H9 (cell line): ENCODE measurements around the gene TBC1D10B. TPM values are rescaled to one million over a fixed set of nuclear protein-coding genes. Genes with fewer than 3 reads are reported as not detected.

Experiments
- DNase-seq: peaks from one replicate; pipeline ENCODE4 v3.0.0-alpha.2; 2017
- H2AFZ ChIP-seq: one replicate; pipeline ENCODE4 v1.6.1; 2013; ENCODE audit warnings: mild to moderate bottlenecking, low read length, control low read depth, moderate library complexity
- H2AK5ac ChIP-seq: 2 replicates; pipeline ENCODE4 v1.6.1; 2013; ENCODE audit warnings: low read length, control low read depth, mixed read lengths; ENCODE audit not compliant: insufficient read length
- H2BK120ac ChIP-seq: one replicate; pipeline ENCODE4 v1.6.1; 2013; ENCODE audit warnings: low read depth, mild to moderate bottlenecking, low read length, control low read depth, inconsistent platforms; ENCODE audit not compliant: poor library complexity, severe bottlenecking
- H2BK12ac ChIP-seq: 2 replicates; pipeline ENCODE4 v1.6.1; 2013; ENCODE audit warnings: low read length, control low read depth, mixed read lengths, low read depth; ENCODE audit not compliant: insufficient read length
- H2BK15ac ChIP-seq: 2 replicates; pipeline ENCODE4 v1.6.1; 2013; ENCODE audit warnings: low read depth, low read length, control low read depth
- H2BK20ac ChIP-seq: one replicate; pipeline ENCODE4 v1.6.1; 2013; ENCODE audit warnings: low read depth, mild to moderate bottlenecking, low read length, control low read depth, inconsistent platforms; ENCODE audit not compliant: poor library complexity, severe bottlenecking
- H2BK5ac ChIP-seq: 2 replicates; pipeline ENCODE4 v1.6.1; 2013; ENCODE audit warnings: low read length, control low read depth, mixed read lengths; ENCODE audit not compliant: insufficient read length
- H3K14ac ChIP-seq: 2 replicates; pipeline ENCODE4 v1.6.1; 2013; ENCODE audit warnings: low read length, control low read depth; ENCODE audit not compliant: insufficient read depth
- H3K18ac ChIP-seq: 2 replicates; pipeline ENCODE4 v1.6.1; 2013; ENCODE audit warnings: low read depth, mild to moderate bottlenecking, mixed read lengths, low read length, control low read depth; ENCODE audit not compliant: insufficient read length
- H3K23ac ChIP-seq: 2 replicates; pipeline ENCODE4 v1.6.1; 2013; ENCODE audit warnings: low read length, control low read depth, mixed read lengths, low read depth; ENCODE audit not compliant: insufficient read length
- H3K23me2 ChIP-seq: 2 replicates; pipeline ENCODE4 v1.6.1; 2013; ENCODE audit warnings: low read depth, mild to moderate bottlenecking, mixed read lengths, low read length, control low read depth; ENCODE audit not compliant: insufficient read length, poor library complexity, severe bottlenecking
- H3K27ac ChIP-seq: 2 replicates; pipeline ENCODE4 v1.5.1; 2013; ENCODE audit warnings: low read length, control low read depth, mixed read lengths, low read depth; ENCODE audit not compliant: insufficient read length
- H3K27me3 ChIP-seq: 2 replicates; pipeline ENCODE4 v1.6.1; 2013; ENCODE audit warnings: low read length, control low read depth, inconsistent platforms; ENCODE audit not compliant: insufficient read depth
- H3K4ac ChIP-seq: 2 replicates; pipeline ENCODE4 v1.6.1; 2013; ENCODE audit warnings: low read depth, mild to moderate bottlenecking, control low read depth, inconsistent platforms, low read length, moderate library complexity
- H3K4me1 ChIP-seq: 2 replicates; pipeline ENCODE4 v1.6.1; 2013; ENCODE audit warnings: low read length, control low read depth, inconsistent platforms; ENCODE audit not compliant: insufficient read depth
- H3K4me2 ChIP-seq: 2 replicates; pipeline ENCODE4 v1.6.1; 2013; ENCODE audit warnings: low read length, control low read depth, mixed read lengths; ENCODE audit not compliant: insufficient read length, insufficient read depth
- H3K56ac ChIP-seq: 2 replicates; pipeline ENCODE4 v1.6.1; 2013; ENCODE audit warnings: low read depth, mild to moderate bottlenecking, mixed read lengths, low read length, control low read depth; ENCODE audit not compliant: insufficient read length
- H3K79me1 ChIP-seq: 2 replicates; pipeline ENCODE4 v1.6.1; 2013; ENCODE audit warnings: low read depth, mild to moderate bottlenecking, moderate library complexity, low read length, control low read depth, inconsistent platforms; ENCODE audit not compliant: insufficient read depth, poor library complexity, severe bottlenecking
- H3K79me2 ChIP-seq: 2 replicates; pipeline ENCODE4 v1.6.1; 2013; ENCODE audit warnings: low read length, control low read depth, inconsistent platforms; ENCODE audit not compliant: insufficient read depth
- H3K9ac ChIP-seq: 2 replicates; pipeline ENCODE4 v1.6.1; 2013; ENCODE audit warnings: low read length, control low read depth, mixed read lengths; ENCODE audit not compliant: insufficient read length; ENCODE audit errors: extremely low read depth
- H3K9me3 ChIP-seq: one replicate; pipeline ENCODE4 v1.6.1; 2013; ENCODE audit warnings: low read depth, low read length, inconsistent platforms; ENCODE audit not compliant: control insufficient read depth
- H3T11ph ChIP-seq: one replicate; pipeline ENCODE4 v1.6.1; 2013; ENCODE audit warnings: mild to moderate bottlenecking, low read length, control low read depth, inconsistent platforms
- H4K20me1 ChIP-seq: one replicate; pipeline ENCODE4 v1.6.1; 2013; ENCODE audit not compliant: control insufficient read depth, insufficient read length, insufficient read depth
- H4K5ac ChIP-seq: 2 replicates; pipeline ENCODE4 v1.6.1; 2013; ENCODE audit warnings: low read depth, mild to moderate bottlenecking, mixed read lengths, low read length, control low read depth; ENCODE audit not compliant: insufficient read length
- H4K8ac ChIP-seq: replicated peaks from 2 replicates; pipeline ENCODE4 v1.6.1; 2013; ENCODE audit warnings: low read length, control low read depth, mixed read lengths, low read depth; ENCODE audit not compliant: insufficient read length
- H4K91ac ChIP-seq: 2 replicates; pipeline ENCODE4 v1.6.1; 2013; ENCODE audit warnings: low read depth, mild to moderate bottlenecking, moderate library complexity, mixed read lengths, low read length, control low read depth; ENCODE audit not compliant: insufficient read length
- H3K27ac Mint-ChIP-seq, 3 experiments: 2 replicates in 2 of 3; 3 replicates in 1 of 3; pipeline ENCODE4 v1.8.0; 2020 to 2021; ENCODE audit warnings: mixed read lengths in 3 of 3, mild to moderate bottlenecking in 1 of 3, moderate library complexity in 1 of 3
- H3K27me3 Mint-ChIP-seq: 2 replicates; pipeline ENCODE4 v1.8.0; 2021; ENCODE audit warnings: low read depth, mild to moderate bottlenecking, moderate library complexity, mixed read lengths
- H3K36me3 Mint-ChIP-seq, 3 experiments: 2 replicates in 2 of 3; 3 replicates in 1 of 3; pipeline ENCODE4 v1.8.0; 2020 to 2021; ENCODE audit warnings: low read depth in 3 of 3, mixed read lengths in 3 of 3; ENCODE audit not compliant: insufficient read depth in 1 of 3
- H3K4me1 Mint-ChIP-seq, 2 experiments: 2 replicates each; pipeline ENCODE4 v1.8.0; 2020; ENCODE audit warnings: mixed read lengths in 2 of 2
- H3K4me3 Mint-ChIP-seq, 2 experiments: 2 replicates in 1 of 2; 3 replicates in 1 of 2; pipeline ENCODE4 v1.8.0; 2020 to 2021; ENCODE audit warnings: mild to moderate bottlenecking in 2 of 2, mixed read lengths in 2 of 2, moderate library complexity in 1 of 2
- H3K9me3 Mint-ChIP-seq, 2 experiments: 2 replicates in 1 of 2; 3 replicates in 1 of 2; pipeline ENCODE4 v1.8.0; 2020; ENCODE audit warnings: mild to moderate bottlenecking in 2 of 2, mixed read lengths in 2 of 2, moderate library complexity in 1 of 2
- CTCF ChIP-seq: fragments of 200-600 bp; sonication (generic); conservative IDR thresholded peaks from 3 replicates; pipeline ENCODE4 v1.8.0; 2021; ENCODE audit warnings: antibody characterized with exemption, mild to moderate bottlenecking
- WGBS: extraction: QIAGEN DNeasy Blood & Tissue Kit; methylation state at CpG from one replicate; pipeline ENCODE4 v1.1.7; 2013; ENCODE audit warnings: missing lambda C conversion rate, low lambda C conversion rate, mixed read lengths; ENCODE audit not compliant: insufficient read length; ENCODE audit errors: extremely low coverage; 5-methylcytosine and 5-hydroxymethylcytosine counted together
- total RNA-seq: library from RNA; stranded (reverse); gene quantifications from 2 replicates; pipeline ENCODE4 v1.2.1, GENCODE V29; 2021

The TBC1D10B gene
- total RNA-seq, 1 experiment from 2014 or later = 25.6 TPM

DNA sequence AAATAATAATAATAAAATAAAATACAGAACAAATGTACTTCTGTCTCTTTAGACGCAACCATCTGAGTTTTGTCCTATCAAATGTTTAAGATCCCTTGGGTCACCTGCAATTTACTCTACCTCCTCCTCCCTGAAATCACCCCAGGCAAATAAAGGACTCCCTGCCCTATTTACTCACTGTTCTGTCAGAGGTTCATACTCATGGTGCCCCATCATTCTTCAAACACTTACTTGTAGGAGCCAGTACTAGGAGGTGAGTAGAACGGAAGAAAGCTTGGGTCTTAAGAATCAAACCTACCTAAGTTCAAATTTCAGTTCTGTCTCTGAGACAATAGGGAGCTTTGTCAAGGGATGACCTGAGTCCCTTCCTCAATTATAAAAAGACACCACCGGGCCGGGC is 3.8 kb downstream of the TBC1D10B start:
- Histone ChIP-seq H3K79me1 (peaks cover 3% of the 10 kb centered on the region), H3K56ac (no peak overlapping the region), H4K8ac (no peak overlapping the region), H2BK120ac (no peak overlapping the region), H3K14ac (no peak overlapping the region), H2BK20ac (no peak overlapping the region), H2AFZ (no peak overlapping the region), H4K20me1 (no peaks in the 10 kb centered on the region), H2BK5ac (no peak overlapping the region), H2BK12ac (no peak overlapping the region), H3K9ac (no peak overlapping the region), H2BK15ac (no peak overlapping the region), H4K91ac (no peak overlapping the region), H3K9me3 (no peaks in the 10 kb centered on the region), H3K4me1 (peaks cover 6% of the 10 kb centered on the region), H4K5ac (no peak overlapping the region), H3K4me2 (no peak overlapping the region), H3K4ac (no peak overlapping the region), H3K27me3 (no peaks in the 10 kb centered on the region), H3K23me2 (peaks cover 10% of the 10 kb centered on the region), H3K79me2 (no peaks in the 10 kb centered on the region; the same call in 1 of the 2 replicates), H3T11ph (no peak overlapping the region), H3K23ac (no peak overlapping the region), H2AK5ac (no peak overlapping the region), H3K18ac (no peak overlapping the region), H3K27ac (no peak overlapping the region)
- Mint-ChIP-seq H3K9me3 (peaks cover 0 to 3% of the 10 kb centered on the region in 2 experiments; a peak in 3 of 5 replicates), H3K4me3 (peak overlapping the region in 1 of 2 experiments; percentile 40; a peak in 2 of 5 replicates), H3K36me3 (peaks cover 14 to 29% (median 25%) of the 10 kb centered on the region in 3 experiments; a peak in 6 of 7 replicates), H3K27ac (0 out of 7 replicates have a peak overlapping the region, but pooled peaks of 1 of the 3 experiments have one; percentile 20), H3K4me1 (peaks cover 27 to 28% of the 10 kb centered on the region in 2 experiments), H3K27me3 (no peaks in the 10 kb centered on the region; the same call in 1 of the 2 replicates)
- TF ChIP-seq CTCF = no peak
- no CpG with 5 or more reads among the region's 4 CpGs for WGBS
- no peak for DNase-seq
